GM10847 (cell line): ENCODE data around the gene ELP4.

ENCODE experiments used
- POLR2A ChIP-seq: IDR thresholded peaks from 2 replicates; pipeline ENCODE4 v1.6.1; 2011; ENCODE audit not compliant: insufficient read length; ENCODE audit errors: extremely low read depth

ELP4 gene

DNA sequence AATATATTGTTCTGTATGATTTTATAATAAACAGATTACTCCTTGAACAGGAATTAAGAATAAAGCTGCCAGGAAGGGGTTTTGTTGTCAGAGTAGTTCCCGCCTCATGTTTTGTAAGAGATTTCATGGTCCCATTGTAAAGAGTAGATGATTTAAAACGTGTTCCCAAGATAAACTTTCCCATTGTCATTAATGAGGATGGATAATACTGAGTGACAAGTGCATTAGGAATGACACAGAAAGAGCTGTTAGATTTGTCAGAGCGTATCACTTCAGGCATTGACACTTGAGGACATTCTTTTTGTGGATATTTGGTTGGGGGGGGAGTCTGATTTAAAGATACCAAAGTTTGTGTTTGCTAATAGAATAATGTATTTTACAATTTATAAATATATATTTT, 154.6 kb downstream of the ELP4 start:
- no peak for TF ChIP-seq POLR2A

DNA sequence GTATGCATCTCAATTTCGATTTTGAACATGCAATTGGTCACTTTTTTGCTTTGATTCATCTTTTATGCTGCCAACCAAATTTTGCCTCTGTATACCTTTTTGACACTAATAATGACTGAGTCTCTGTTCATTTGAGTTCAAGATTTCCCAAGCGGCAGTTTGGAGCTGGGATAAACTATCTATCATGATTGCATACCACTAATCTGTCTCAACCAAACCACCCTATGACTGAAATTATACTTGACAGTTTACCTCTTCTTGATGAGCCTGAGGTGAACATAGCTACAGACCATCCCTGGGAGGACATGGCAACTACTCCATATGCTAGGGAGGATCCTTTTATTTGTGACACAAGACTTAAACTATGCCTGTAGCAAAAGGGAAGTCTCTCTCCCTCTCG, 155.4 kb downstream of the ELP4 start:
- no peak for TF ChIP-seq POLR2A

DNA sequence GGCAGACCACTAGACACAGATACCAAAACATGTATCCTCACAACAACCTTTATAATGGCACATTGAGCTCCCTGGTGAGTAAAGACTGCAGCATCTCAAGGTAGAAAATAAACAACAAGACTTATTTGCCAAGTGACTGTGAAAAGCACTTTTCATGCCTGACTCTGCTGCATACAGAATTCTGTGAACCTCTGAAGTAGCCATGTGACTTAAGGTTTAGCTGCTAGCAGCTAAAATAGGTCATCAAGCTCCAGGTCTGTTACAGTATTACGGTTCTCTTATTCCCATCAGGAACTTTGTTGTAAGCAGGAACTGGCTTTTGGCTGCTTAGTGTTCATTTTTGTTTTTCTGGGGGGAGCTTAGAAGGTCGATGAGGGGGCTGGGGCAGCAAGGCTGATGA, 162.1 kb downstream of the ELP4 start:
- TF ChIP-seq POLR2A: no peak

DNA sequence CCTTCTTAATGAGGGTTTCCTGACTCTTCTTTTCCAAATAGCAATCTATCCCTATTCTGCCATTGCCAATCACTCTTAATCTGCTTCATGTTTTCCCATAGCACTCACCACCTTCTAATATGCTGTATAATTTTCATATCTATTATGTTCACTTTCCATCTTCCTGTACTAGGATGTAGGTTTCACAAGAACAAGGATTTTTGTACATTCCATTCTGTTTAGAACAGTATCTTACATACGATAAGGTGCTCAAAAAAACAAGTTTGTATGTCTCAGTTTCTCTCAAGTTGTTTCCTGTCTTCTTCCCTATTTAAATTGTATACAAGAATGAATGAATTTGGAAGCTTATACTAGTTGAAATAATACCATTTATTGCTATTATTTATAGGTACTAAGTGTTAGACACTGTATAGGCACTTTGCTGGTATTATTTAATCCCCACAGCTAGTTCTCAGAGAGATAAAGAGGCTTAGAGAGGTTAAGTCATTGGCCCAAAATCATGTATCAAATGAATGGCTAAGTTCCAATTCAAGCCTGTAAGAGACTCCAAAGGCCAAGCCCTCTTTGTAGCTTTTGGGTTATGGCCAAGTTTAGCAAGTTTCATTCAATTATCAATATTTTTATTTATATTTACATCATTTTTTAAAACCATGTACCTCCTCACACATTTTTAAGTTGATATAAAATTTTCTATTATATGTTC, 166.9 kb downstream of the ELP4 start:
- TF ChIP-seq POLR2A: no peak

DNA sequence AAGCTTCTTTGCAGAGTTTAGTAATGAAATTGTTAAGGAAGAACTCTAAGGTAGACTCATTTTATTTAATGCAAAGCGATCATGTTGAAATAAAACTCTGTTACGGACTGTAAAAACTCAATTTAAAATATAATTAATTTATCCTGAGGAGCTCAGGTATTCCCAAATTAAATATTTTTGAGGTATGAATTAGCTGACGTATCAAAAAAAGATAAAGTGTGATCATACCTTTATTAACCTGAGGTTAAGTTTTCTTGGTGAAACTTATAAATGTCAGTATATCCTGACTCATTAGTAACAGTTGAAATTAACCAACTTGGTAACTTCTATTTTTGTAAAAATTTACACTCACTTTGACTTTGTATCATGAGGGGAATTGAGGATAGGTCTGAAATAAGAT, 171.2 kb downstream of the ELP4 start:
- no peak for TF ChIP-seq POLR2A

DNA sequence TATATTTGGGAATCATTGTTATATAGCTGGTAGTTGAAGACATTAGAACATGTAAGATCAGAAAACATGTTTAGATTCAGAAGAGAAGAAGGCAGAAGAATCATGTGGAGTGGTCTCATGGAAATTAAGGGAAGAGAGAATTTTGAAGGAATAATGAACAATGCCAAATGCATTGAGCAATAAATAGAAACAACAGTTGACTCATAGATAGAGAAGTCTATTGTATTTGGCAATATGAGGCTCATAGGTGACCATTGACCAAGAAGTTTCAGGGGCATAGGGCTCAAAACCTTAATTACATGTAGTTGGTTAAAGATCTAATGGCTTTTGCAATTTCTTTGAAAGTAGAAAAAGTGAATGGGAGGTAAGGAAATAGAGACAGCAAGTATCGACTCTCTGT, 177.7 kb downstream of the ELP4 start:
- no peak for TF ChIP-seq POLR2A

DNA sequence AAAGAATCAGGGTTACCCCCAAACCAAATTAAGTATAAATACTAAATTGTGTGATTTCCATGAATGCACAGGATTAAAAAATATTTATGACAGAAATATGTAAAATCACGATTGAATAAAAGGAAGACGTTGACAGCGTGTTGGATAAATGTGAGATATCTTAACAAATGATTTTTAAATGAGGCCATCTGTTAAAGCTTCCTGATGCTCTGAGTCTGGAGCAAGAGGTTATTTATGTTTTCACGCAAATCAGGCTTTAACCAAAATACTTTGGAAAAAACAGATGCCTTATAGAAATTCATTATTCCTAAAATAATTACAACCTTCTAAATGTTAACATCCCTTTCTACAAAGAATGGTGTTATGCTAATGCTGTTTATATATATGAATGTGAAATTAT, 178.3 kb downstream of the ELP4 start:
- no peak for TF ChIP-seq POLR2A

DNA sequence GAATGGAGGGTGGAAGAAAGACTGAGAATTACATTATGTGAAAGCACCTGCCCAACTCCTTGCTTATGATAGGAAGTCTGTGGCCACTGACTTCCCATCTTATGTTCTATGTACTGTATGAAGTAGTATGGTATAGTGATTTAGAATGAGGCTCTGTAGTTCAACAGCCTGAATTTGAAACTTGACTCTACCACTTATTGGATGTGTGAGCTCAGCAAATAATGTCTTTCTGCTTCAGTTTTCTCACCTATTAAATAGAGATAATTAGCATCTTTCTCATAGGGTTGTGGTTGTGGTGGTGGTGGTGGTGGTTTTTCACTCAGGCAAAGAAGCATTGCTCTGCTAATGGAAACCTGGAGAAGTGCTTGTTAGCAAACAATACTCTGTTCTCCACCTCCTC, 180.0 kb downstream of the ELP4 start:
- no peak for TF ChIP-seq POLR2A

DNA sequence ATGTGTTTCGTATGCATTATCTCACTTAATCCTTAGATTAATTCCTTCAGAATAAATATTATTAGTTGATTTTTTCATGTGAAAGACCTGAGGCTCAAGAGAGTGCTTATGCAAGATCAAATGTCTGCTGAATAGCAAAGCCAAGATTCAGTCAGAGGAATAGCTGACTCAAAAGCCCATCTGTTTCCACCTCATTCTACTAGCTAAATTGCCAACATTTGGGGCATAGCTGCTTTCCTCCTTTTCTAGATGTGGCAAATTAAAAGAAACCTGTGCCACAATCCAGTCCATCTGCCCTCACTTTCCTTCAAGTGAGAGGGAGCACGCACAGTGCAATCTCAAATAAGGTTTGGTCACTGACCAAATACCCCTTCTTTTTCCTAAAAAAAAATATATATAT, 180.5 kb downstream of the ELP4 start:
- no peak for TF ChIP-seq POLR2A

DNA sequence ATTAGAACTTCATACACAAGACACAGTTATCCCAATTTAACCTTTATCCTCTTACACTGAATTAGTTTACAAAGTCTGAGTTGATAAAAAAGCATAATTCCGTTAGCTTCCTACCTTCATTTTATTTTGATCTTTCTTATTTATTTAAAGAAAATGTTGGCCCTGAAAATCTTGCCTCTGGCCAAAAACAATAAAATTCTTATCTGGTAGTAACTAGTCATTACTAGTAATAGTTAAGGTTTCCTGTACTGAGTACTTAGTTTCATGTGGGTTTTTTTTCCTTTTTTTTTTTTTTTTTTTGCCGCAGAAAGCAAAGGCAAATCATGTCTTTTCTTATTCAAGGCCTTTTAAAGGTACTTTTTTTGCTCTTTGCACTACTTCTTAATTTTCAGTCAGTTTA, 180.9 kb downstream of the ELP4 start:
- no peak for TF ChIP-seq POLR2A

DNA sequence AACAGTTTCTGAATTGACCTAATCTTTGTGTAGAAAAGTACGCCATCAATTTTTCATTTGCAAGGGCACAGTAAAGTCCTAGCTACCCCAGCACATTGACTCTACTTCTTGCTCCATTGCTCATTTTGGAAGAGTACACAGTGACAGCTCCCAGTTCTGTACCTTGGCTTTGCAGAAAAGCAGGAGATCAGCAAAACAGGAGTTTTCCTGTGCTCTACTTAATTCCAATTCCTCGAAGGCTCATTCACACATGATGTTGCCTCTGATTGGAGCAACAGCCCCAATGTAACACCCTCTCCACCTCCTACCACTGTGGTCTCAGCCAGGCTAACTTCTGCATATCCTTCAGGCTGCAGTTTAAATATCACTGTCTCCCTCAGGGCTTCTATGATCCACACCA, 182.9 kb downstream of the ELP4 start:
- TF ChIP-seq POLR2A: no peak

DNA sequence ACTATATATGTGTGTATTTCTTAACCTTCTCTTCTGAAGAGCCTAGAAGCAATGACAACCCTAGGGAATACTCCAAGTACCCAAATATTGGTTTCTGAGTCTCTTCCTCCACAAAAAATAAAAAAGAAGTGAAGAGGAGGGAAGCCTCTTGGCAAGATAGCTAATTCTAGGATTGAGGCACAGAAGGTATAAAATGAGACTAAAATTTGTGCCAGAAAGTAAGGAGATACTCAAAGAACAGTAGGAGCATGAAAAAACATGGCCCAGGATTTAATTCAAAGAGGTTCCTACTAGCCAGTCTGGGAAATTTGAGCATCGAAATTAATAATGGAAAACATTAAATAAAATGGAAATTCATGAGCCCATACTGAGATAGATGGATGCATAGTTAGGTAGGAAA, 189.5 kb downstream of the ELP4 start:
- no peak for TF ChIP-seq POLR2A

DNA sequence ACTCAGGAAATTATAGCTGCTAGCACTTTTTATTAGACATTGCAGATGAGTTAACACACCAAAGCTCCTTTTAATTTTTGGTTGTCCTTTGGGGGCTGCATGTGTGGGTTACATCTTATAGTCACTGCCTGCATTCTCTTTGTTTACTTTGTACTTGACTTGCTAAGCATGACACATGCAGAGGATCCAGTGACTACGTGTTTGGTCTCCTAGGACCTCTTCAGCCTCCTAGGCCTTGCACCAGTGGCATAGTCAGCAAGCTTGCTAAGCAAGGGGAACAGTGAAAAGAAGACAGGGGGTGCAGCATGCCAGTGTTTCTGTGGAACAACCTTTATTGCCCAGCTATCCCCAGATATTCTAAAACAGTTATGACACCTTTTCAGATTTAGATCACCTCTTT, 193.4 kb downstream of the ELP4 start:
- no peak for TF ChIP-seq POLR2A

DNA sequence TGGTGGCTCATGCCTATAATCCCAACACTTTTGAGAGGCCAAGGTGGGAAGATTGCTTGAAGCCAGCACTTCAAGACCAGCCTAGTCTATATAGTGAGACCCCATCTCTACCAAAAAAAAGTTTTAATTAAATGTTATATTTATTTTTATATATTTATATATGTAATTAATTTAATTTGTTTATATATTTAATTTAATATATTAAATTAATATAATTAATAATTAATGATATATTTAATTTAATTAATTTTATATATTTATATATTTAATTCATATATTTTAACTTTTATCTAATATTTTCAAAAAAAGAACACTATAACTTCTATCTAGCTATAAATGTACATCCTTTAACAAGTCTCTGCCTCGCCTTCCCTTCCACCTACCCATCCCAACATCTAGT, 196.8 kb downstream of the ELP4 start:
- TF ChIP-seq POLR2A: no peak

DNA sequence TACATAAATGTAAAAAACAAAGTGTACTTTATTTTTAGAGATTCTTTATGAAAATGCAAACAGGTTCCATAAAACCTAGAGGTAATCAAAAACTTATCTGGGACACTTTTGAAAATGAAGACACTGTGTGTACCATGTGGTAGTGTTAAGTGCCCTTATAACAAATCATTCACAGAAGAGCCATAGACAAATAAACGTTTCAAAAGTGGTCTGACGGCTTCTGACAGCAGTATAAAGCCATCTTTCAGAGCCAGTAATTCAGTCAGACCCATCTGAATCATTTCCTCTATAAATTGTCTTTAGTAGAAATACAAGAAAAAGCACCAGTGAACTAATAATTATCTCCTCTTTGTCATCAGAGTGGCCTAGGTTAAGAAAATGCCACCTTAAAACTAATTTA, 201.6 kb downstream of the ELP4 start:
- no peak for TF ChIP-seq POLR2A

DNA sequence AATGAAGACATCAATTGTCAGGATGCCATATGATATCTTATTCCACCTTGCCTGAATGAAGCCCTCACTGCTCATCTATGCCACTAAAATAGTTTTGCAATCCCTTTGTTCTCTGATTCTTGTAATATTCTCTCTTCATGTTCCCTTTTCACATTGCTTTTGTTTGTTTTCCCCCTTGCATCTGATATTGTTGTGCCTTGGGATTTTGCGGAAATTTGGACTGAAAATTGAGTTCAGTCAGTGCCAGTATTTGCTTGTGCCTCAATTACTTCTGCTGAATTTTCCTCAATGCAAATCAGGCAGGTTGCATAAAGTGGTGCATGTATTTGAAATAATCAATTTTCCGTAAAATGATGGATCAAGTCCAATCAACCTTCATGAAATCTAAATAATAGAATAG, 203.3 kb downstream of the ELP4 start:
- no peak for TF ChIP-seq POLR2A

DNA sequence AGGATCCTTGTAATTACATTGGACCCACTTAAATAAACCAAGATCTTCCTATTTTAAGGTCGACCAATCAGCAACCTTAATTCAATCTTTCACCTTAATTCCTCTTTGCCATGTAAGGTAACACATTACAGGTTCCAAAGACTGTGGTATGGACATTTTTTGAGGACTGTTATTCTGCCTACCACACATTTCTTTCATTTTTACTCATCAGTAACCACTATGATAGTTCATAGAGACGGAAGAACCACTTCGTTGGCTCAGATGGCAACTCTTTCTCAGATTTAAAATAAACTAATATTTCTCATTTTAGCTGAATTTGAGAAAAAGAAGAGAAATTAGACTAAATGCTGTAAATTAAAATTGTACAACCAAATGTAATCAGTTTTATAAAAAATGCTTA, 205.3 kb downstream of the ELP4 start:
- TF ChIP-seq POLR2A: no peak

DNA sequence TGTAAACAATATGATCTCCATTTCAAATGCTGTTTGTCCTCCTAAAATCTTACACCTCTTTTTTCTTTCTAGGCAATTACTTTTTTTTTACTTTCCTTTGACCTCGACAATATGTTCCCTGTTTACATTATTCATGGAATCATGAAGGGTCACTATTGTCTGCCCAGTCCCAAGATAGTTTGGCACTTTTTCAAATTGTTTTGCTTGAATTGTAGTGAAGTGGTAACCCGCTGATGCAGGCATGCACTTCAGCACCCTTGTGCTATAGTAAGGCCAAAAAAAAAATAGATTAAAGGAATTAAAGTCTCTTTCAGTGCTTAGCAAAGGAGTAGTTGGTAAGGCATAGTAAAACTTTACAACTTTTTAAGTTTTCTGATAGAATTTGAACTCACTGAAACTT, 210.7 kb downstream of the ELP4 start:
- no peak for TF ChIP-seq POLR2A
